HCT116 (cell line): Measurements from ENCODE around the gene TAF11L10. TPM values are rescaled to one million over a fixed set of nuclear protein-coding genes. Genes with fewer than 3 reads are reported as not detected.
"Not testable (repeated sequence)": the region's sequence is repeated elsewhere in the genome, so short reads cannot be mapped to it uniquely, and the experiment has no call there.

Experiments used
- ATAC-seq: fragments of 200-7000 bp; cut with Tn5 transposase; 2 replicates; pipeline ENCODE4 v1.9.1; 2020; ENCODE audit warnings: mild to moderate bottlenecking, moderate library complexity
- BruUV-seq: library from RNA; stranded (reverse); fragments of 400-500 nt; replicated peaks from 2 replicates; lab custom pipeline; 2021; lab: Mats Ljungman, UMichigan
- CTCF ChIA-PET: fragments of 300-600 bp; sonication (Branson Sonifier 250); formaldehyde crosslinking; loops from one replicate; lab custom pipeline; 2021; ENCODE audit warnings: antibody characterized with exemption; lab: Charles Lee
- POLR2A ChIA-PET: fragments of 300-600, 350-600 bp; sonication (Branson Sonifier 250); formaldehyde crosslinking; loops from one replicate; lab custom pipeline; 2021; ENCODE audit warnings: antibody characterized with exemption; lab: Charles Lee
- RAD21 ChIA-PET, 2 experiments: fragments of 300-600 bp; sonication (Branson Sonifier 250); formaldehyde crosslinking; loops; one replicate each; lab custom pipeline; 2023; ENCODE audit warnings: low total read pairs in 2 of 2; ENCODE audit not compliant: uncharacterized antibody in 2 of 2, unreplicated experiment in 2 of 2, low non-redundant PET in 1 of 2; lab: Charles Lee
- DNase-seq: peaks from one replicate; pipeline ENCODE4 v3.0.0-alpha.2; 2010; ENCODE audit warnings: low read depth, low spot score
- H2AFZ ChIP-seq: fragments of 200-600 bp; shearing (Covaris generic), sonication (generic); 2 replicates; pipeline ENCODE4 v1.6.1; 2017; ENCODE audit warnings: low read depth, mixed run types, mixed read lengths, antibody characterized with exemption, low read length; ENCODE audit not compliant: poor library complexity, severe bottlenecking
- H3K27ac ChIP-seq: 2 replicates; pipeline ENCODE4 v1.5.1; 2012; ENCODE audit warnings: low read depth, low read length
- H3K27me3 ChIP-seq: fragments of 200-600 bp; sonication (generic); 2 replicates; pipeline ENCODE4 v1.6.1; 2016; ENCODE audit warnings: mixed run types, low read length, mixed read lengths; ENCODE audit not compliant: insufficient read depth
- H3K36me3 ChIP-seq, 2 experiments: fragments of 200-500 bp in 1 of 2; fragments of 200-600 bp in 1 of 2; sonication (Bioruptor generic) in 1 of 2; sonication (generic) in 1 of 2; 2 replicates each; pipeline versions ENCODE4 v1.5.1 to v1.6.1; 2014 to 2016; ENCODE audit warnings: low read length in 2 of 2, inconsistent platforms in 1 of 2, mixed read lengths in 1 of 2, mixed run types in 1 of 2; ENCODE audit not compliant: insufficient read depth in 2 of 2, control insufficient read depth in 1 of 2
- H3K4me1 ChIP-seq, 2 experiments: fragments of 200-600 bp in 1 of 2; sonication (generic) in 1 of 2; 2 replicates each; pipeline versions ENCODE4 v1.5.1 to v1.6.1; 2012 to 2017; ENCODE audit warnings: low read length in 2 of 2, inconsistent platforms in 1 of 2, mild to moderate bottlenecking in 1 of 2, mixed read lengths in 1 of 2, mixed run types in 1 of 2, moderate library complexity in 1 of 2; ENCODE audit not compliant: insufficient read depth in 2 of 2, control insufficient read depth in 1 of 2
- H3K4me2 ChIP-seq: fragments of 200-600 bp; sonication (generic); 2 replicates; pipeline ENCODE4 v1.6.1; 2017; ENCODE audit warnings: mixed run types, low read length, mixed read lengths
- H3K4me3 ChIP-seq, 2 experiments: fragments of 200-600 bp in 1 of 2; sonication (generic) in 1 of 2; replicated peaks in 1 of 2; 2 replicates each; pipeline ENCODE4 v1.5.1; 2011 to 2016; ENCODE audit warnings: low read length in 2 of 2, control low read depth in 1 of 2, low read depth in 1 of 2, mild to moderate bottlenecking in 1 of 2, mixed read lengths in 1 of 2, mixed run types in 1 of 2
- H3K79me2 ChIP-seq: fragments of 200-600 bp; sonication (generic); 2 replicates; pipeline ENCODE4 v1.6.1; 2017; ENCODE audit warnings: mild to moderate bottlenecking, mixed run types, low read length, moderate library complexity, mixed read lengths; ENCODE audit not compliant: insufficient read depth
- H3K9ac ChIP-seq: fragments of 200-600 bp; sonication (generic); 2 replicates; pipeline ENCODE4 v1.6.1; 2016; ENCODE audit warnings: low read length, mixed read lengths
- H3K9me2 ChIP-seq: fragments of 200-600 bp; sonication (generic), shearing (Covaris generic); 2 replicates; pipeline ENCODE4 v1.6.1; 2017; ENCODE audit warnings: mixed run types, mild to moderate bottlenecking, moderate library complexity; ENCODE audit not compliant: insufficient read depth
- H3K9me3 ChIP-seq, 2 experiments: fragments of 200-500 bp in 1 of 2; fragments of 200-600 bp in 1 of 2; sonication (Bioruptor generic) in 1 of 2; sonication (generic) in 1 of 2; 2 replicates each; pipeline ENCODE4 v1.6.1; 2014 to 2017; ENCODE audit warnings: low read length in 2 of 2, mixed read lengths in 2 of 2, inconsistent platforms in 1 of 2, low read depth in 1 of 2, mild to moderate bottlenecking in 1 of 2, mixed run types in 1 of 2, moderate library complexity in 1 of 2; ENCODE audit not compliant: control insufficient read depth in 1 of 2, insufficient read depth in 1 of 2
- H4K20me1 ChIP-seq: fragments of 200-600 bp; sonication (generic), shearing (Covaris generic); 2 replicates; pipeline ENCODE4 v1.6.1; 2017; ENCODE audit warnings: mixed run types, mild to moderate bottlenecking, moderate library complexity; ENCODE audit not compliant: insufficient read depth
- POLR2A ChIP-seq: IDR thresholded peaks from 2 replicates; pipeline ENCODE4 v1.7.0; 2011; ENCODE audit warnings: borderline replicate concordance; ENCODE audit not compliant: insufficient read depth, insufficient read length; ENCODE audit errors: extremely low read depth
- SIN3A ChIP-seq: IDR thresholded peaks from 2 replicates; pipeline ENCODE4 v1.6.1; 2012; ENCODE audit warnings: low read depth
- TCF7L2 ChIP-seq: IDR thresholded peaks from 2 replicates; pipeline ENCODE4 v1.7.0; 2011; ENCODE audit warnings: borderline replicate concordance, inconsistent platforms; ENCODE audit not compliant: insufficient read depth, insufficient read length; ENCODE audit errors: extremely low read depth
- intact Hi-C: fragments of 100-400 bp; cut with micrococcal nuclease; formaldehyde crosslinking; loops from 2 replicates; pipeline ENCODE4 v1.10.0; 2022
- total RNA-seq: library from RNA; stranded (reverse); gene quantifications from one replicate; pipeline ENCODE4 v1.2.1, GENCODE V29; 2021; ENCODE audit not compliant: unreplicated experiment
- TF ChIP-seq, protein P1 (sequence below): IDR thresholded peaks from 2 replicates; pipeline ENCODE4 v1.6.1; 2012

The TAF11L10 gene
- total RNA-seq, 1 experiment from 2014 or later: not detected

- DNase-seq, H3K27me3 ChIP-seq, H3K4me1 ChIP-seq, H3K4me2 ChIP-seq, H2AFZ ChIP-seq, H3K9me3 ChIP-seq, BruUV-seq, H3K36me3 ChIP-seq, POLR2A ChIA-PET, intact Hi-C loops, H3K9ac ChIP-seq, CTCF ChIA-PET, H3K9me2 ChIP-seq, H3K79me2 ChIP-seq, RAD21 ChIA-PET, H3K27ac ChIP-seq, H3K4me3 ChIP-seq, H4K20me1 ChIP-seq, ATAC-seq: not testable (repeated sequence)
Observed at GRCh38 chr5:17610092-17610491, 12.5 kb upstream of the TAF11L10 start, which contains the start of gene TAF11L12. Gene TAF11L12 (plus strand): TSS chr5:17610392.

GRCh38 chr5:17607461-17607860 lies 9.8 kb upstream of the TAF11L10 start:
- DNase-seq, H4K20me1 ChIP-seq, ATAC-seq, H3K27ac ChIP-seq, H3K4me2 ChIP-seq, H3K36me3 ChIP-seq, BruUV-seq, H2AFZ ChIP-seq, H3K9ac ChIP-seq, H3K27me3 ChIP-seq, H3K4me3 ChIP-seq, RAD21 ChIA-PET, CTCF ChIA-PET, H3K9me3 ChIP-seq, H3K9me2 ChIP-seq, H3K79me2 ChIP-seq, intact Hi-C loops, POLR2A ChIA-PET, H3K4me1 ChIP-seq: not testable (repeated sequence)

GRCh38 chr5:17604951-17605350 lies 7.3 kb upstream of the TAF11L10 start:
- Histone ChIP-seq H3K9me3 (peaks cover 0 to 4% of the 10 kb centered on the region in 2 experiments; a peak in 2 of 4 replicates), H3K27ac (no peak overlapping the region), H3K4me2 (no peak overlapping the region), H3K36me3 (no peaks in the 10 kb centered on the region), H2AFZ (no peak overlapping the region), H3K79me2 (no peaks in the 10 kb centered on the region), H3K27me3 (no peaks in the 10 kb centered on the region), H3K4me1 (no peaks in the 10 kb centered on the region), H3K9ac (no peak overlapping the region), H3K9me2 (no peaks in the 10 kb centered on the region), H4K20me1 (no peaks in the 10 kb centered on the region), H3K4me3 (no peak overlapping the region)
- RAD21 ChIA-PET: no interaction called here
- CTCF ChIA-PET: no interaction called here
- intact Hi-C loops: no loop called here
- no TSS peak for BruUV-seq
- no peak for ATAC-seq
- no peak for TF ChIP-seq TCF7L2
- no peak for TF ChIP-seq SIN3A
- TF ChIP-seq POLR2A: no peak
- TF ChIP-seq, protein P1, sequence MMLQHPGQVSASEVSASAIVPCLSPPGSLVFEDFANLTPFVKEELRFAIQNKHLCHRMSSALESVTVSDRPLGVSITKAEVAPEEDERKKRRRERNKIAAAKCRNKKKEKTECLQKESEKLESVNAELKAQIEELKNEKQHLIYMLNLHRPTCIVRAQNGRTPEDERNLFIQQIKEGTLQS: no peak
- DNase-seq: no peak
- POLR2A ChIA-PET: no interaction called here

DNA sequence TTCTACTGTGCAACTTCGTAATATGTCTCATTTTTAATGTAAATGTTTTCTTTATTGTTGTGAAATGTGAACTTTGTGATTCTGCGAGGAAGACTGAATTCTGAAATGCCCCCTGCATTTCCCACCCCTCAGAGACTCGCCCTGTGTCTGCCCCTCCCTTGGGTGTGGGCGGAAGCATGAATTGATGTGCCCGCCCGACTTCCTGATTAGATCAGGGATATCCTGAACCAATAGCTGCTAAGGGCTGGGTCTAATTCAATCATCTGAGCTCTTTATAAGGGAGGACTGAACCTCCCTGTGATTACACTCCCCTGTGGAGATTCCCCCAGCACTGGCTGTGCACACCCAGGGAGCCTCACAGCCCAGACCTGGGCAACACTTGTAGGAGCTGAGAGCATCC lies 6.3 kb upstream of the TAF11L10 start, which contains the start of gene TAF11L11:
Gene TAF11L11 (plus strand): TSS at position 304 of the 400 bp plus-strand sequence.
- CTCF ChIA-PET, H3K4me2 ChIP-seq, H3K9ac ChIP-seq, H3K79me2 ChIP-seq, H3K4me1 ChIP-seq, intact Hi-C loops, H4K20me1 ChIP-seq, H3K9me2 ChIP-seq, DNase-seq, H3K36me3 ChIP-seq, POLR2A ChIA-PET, H3K27ac ChIP-seq, ATAC-seq, H3K27me3 ChIP-seq, H2AFZ ChIP-seq, H3K9me3 ChIP-seq, RAD21 ChIA-PET, H3K4me3 ChIP-seq, BruUV-seq: not testable (repeated sequence)
